Aorta (tissue), 5 donors: ENCODE measurements around the gene SPANXC. TPM values are rescaled to one million over a fixed set of nuclear protein-coding genes. Genes with fewer than 3 reads are reported as not detected.
"Not testable (repeated sequence)": the region's sequence is repeated elsewhere in the genome, so short reads cannot be mapped to it uniquely, and the experiment has no call there.

Experiments
- ATAC-seq: fragments of 200-7000 bp; cut with Tn5 transposase; one replicate; pipeline ENCODE4 v1.9.1; 2022; ENCODE audit warnings: moderate library complexity; ENCODE audit not compliant: low FRiP score
- DNase-seq, 2 donors: peaks; one replicate each; pipeline ENCODE4 v3.0.0-alpha.2; 2020
- H3K27ac ChIP-seq, 2 donors: one replicate each; pipeline ENCODE4 v1.5.1; 2013; ENCODE audit warnings: low read length in 2 of 2, mild to moderate bottlenecking in 2 of 2, moderate library complexity in 2 of 2, control low read depth in 1 of 2, inconsistent platforms in 1 of 2, low read depth in 1 of 2
- H3K27me3 ChIP-seq, 2 donors: one replicate each; pipeline ENCODE4 v1.6.1; 2013; ENCODE audit warnings: control low read depth in 1 of 2, low read length in 1 of 2, mild to moderate bottlenecking in 1 of 2, moderate library complexity in 1 of 2; ENCODE audit not compliant: insufficient read depth in 2 of 2, control insufficient read depth in 1 of 2
- H3K36me3 ChIP-seq, 2 donors: one replicate each; pipeline ENCODE4 v1.6.1; 2013; ENCODE audit warnings: control low read depth in 1 of 2, low read length in 1 of 2, mild to moderate bottlenecking in 1 of 2; ENCODE audit not compliant: insufficient read depth in 2 of 2, control insufficient read depth in 1 of 2
- H3K4me1 ChIP-seq, 2 donors: one replicate each; pipeline ENCODE4 v1.6.1; 2013; ENCODE audit warnings: low read length in 2 of 2, control low read depth in 1 of 2, mild to moderate bottlenecking in 1 of 2, moderate library complexity in 1 of 2; ENCODE audit not compliant: insufficient read depth in 2 of 2, control insufficient read depth in 1 of 2
- H3K4me3 ChIP-seq, 2 donors: one replicate each; pipeline ENCODE4 v1.5.1; 2013; ENCODE audit warnings: low read length in 2 of 2, control low read depth in 1 of 2, mild to moderate bottlenecking in 1 of 2
- H3K9me3 ChIP-seq: one replicate; pipeline ENCODE4 v1.6.1; 2013; ENCODE audit warnings: mild to moderate bottlenecking, low read length; ENCODE audit not compliant: control insufficient read depth
- WGBS, 2 donors: extraction: QIAGEN DNeasy Blood & Tissue Kit; methylation state at CpG; one replicate each; pipeline ENCODE4 v1.1.7; 2013; 5-methylcytosine and 5-hydroxymethylcytosine counted together
- intact Hi-C, 2 donors: fragments of 100-400 bp; cut with DNase I; formaldehyde crosslinking; loops; one replicate each; pipeline versions ENCODE4 v1.14.2 to v1.15.0; 2022
- long read RNA-seq, 2 donors: library from polyadenylated mRNA; unstranded; transcript quantifications; one replicate each; pipeline ENCODE4 v2.0.0, GENCODE V29; 2020 to 2021
- polyA plus RNA-seq, 2 donors: library from polyadenylated mRNA; stranded (reverse); fragments of 200-250 nt; gene quantifications; one replicate each; pipeline ENCODE4 v1.2.3, GENCODE V29; 2013
- total RNA-seq, 2 donors: library from RNA; stranded (reverse); fragmentation: NEBNext Ultra II Directional; extraction: Animal tissue kit (Norgen Biotek cat#: 25700); gene quantifications; one replicate each; pipeline ENCODE4 v1.2.1, GENCODE V29; 2021
- donor health status: healthy with polysubstance abuse.
- donor health status: Bipolar disorder and iron deficiency.
- donor health status: DM: no; HTN: no; CAD: no.
- donor health status: DM: no; HTN: no; CAD: no.
- donor health status: DM: yes; HTN: yes; CAD: no.

SPANXC gene, protein sequence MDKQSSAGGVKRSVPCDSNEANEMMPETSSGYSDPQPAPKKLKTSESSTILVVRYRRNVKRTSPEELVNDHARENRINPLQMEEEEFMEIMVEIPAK
- total RNA-seq (not detected), polyA plus RNA-seq (not detected)
- long read RNA-seq, donor 1, result 0 reads
- long read RNA-seq, donor 2, result 0 reads

DNA sequence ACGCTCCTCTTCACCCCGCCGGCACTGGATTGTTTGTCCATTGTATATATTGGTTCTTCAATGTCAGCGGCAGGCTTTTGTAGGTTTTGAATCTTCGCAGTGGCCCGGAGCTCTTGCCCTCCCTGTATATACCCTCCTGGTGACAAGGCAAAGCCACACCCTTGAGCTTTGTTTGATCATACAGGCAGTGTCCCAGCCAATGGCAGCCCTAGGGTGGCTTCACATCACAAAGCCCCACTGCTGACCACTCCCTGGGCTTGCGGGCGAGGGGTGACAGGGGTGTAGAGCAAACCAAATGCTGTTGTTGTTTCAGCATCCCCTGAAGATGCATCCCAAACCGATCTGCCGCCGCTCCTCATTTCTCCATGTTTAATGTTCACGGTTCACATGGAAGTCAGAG, at the start of gene SPANXC:
Gene SPANXC (minus strand): TSS at position 101 of the 400 bp plus-strand sequence. CDS start 60 bp downstream, at position 41.
- WGBS, 2 donors, result 95 to 99% methylated on average over 3 to 7 of the region's 12 CpGs
- H3K4me3 ChIP-seq, ATAC-seq, H3K4me1 ChIP-seq, H3K9me3 ChIP-seq, H3K27me3 ChIP-seq, intact Hi-C loops, H3K36me3 ChIP-seq, H3K27ac ChIP-seq, DNase-seq: not testable (repeated sequence)

- H3K27me3 ChIP-seq, result no peaks in the 10 kb centered on the region
- ATAC-seq (no peak), DNase-seq (no peak)
- intact Hi-C loops, result no loop called here
- H3K4me1 ChIP-seq, result no peaks in the 10 kb centered on the region
- 58 to 70% methylated on average over 2 of the region's 2 CpGs for WGBS, 2 donors
- H3K4me3 ChIP-seq, result no peak overlapping the region
- no peak overlapping the region for H3K27ac ChIP-seq
- no peaks in the 10 kb centered on the region for H3K9me3 ChIP-seq
- no peaks in the 10 kb centered on the region for H3K36me3 ChIP-seq
Observed at GRCh38 chrX:141279476-141279875, 37.2 kb upstream of the SPANXC start.

DNA sequence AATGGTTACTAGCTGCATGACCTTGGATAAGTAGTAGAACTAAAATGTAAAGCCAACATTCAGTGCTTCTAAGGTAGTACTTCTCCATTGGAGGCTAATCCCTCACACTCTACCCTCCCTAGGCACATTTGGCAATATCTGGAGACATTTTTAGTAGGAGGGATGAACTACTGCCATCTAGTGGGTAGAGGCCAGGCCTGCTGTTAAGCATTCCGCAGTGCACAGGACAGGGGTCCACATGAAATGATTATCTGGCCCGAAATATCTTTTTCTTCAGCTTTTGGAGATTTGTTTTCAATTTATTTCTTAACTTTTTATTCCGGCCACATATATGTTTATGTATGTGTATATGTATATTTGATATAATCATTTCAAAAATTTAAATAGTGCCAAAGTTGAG, 36.0 kb upstream of the SPANXC start:
- ATAC-seq (peak; percentile 74), DNase-seq (no peak)
- no peaks in the 10 kb centered on the region for H3K4me1 ChIP-seq
- H3K9me3 ChIP-seq, result no peaks in the 10 kb centered on the region
- no peaks in the 10 kb centered on the region for H3K36me3 ChIP-seq
- H3K4me3 ChIP-seq, result no peak overlapping the region
- 63 to 88% methylated on average over 3 of the region's 3 CpGs for WGBS, 2 donors
- no peak overlapping the region for H3K27ac ChIP-seq
- H3K27me3 ChIP-seq, result no peaks in the 10 kb centered on the region
- intact Hi-C loops, result no loop called here

DNA sequence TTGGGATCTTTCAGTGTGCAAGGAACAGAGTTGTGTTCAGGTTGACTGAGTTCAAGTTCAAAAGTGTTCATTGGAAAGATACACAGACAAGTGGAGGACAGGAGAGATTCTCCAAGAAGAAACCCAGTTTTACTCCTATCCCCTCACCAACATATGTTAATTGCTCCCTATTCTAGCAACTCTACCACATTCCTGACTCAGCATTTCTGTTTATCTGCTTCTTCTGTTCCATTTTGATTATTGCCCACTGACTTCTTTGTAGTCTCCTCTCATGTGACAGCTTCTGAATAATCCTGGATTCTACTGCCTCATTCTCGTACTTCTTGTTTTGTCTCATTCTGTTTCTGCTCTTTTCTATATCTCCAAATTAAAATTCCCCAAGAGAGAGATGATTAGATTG, 15.8 kb upstream of the SPANXC start:
- no peaks in the 10 kb centered on the region for H3K4me1 ChIP-seq
- no peak overlapping the region for H3K27ac ChIP-seq
- no peak overlapping the region for H3K4me3 ChIP-seq
- intact Hi-C loops, result no loop called here
- 82 to 95% methylated on average over 1 of the region's 1 CpG for WGBS, 2 donors
- H3K27me3 ChIP-seq, result no peaks in the 10 kb centered on the region
- no peaks in the 10 kb centered on the region for H3K9me3 ChIP-seq
- DNase-seq, result no peak
- ATAC-seq, result no peak
- no peaks in the 10 kb centered on the region for H3K36me3 ChIP-seq

- H3K4me1 ChIP-seq, result peaks cover 0 to 2% of the 10 kb centered on the region in 2 donors
- 87 to 92% methylated on average over 2 of the region's 2 CpGs for WGBS, 2 donors
- no peaks in the 10 kb centered on the region for H3K36me3 ChIP-seq
- no peaks in the 10 kb centered on the region for H3K27me3 ChIP-seq
- H3K9me3 ChIP-seq, result no peaks in the 10 kb centered on the region
- DNase-seq (no peak), ATAC-seq (no peak)
- no peak overlapping the region for H3K27ac ChIP-seq
- intact Hi-C loops, result no loop called here
- H3K4me3 ChIP-seq, result no peak overlapping the region
Observed at GRCh38 chrX:141221611-141222010, 20.7 kb downstream of the SPANXC start.

- DNase-seq (no peak), ATAC-seq (no peak)
- intact Hi-C loops, result no loop called here
- no peaks in the 10 kb centered on the region for H3K27me3 ChIP-seq
- H3K36me3 ChIP-seq, result no peaks in the 10 kb centered on the region
- peaks cover 0 to 2% of the 10 kb centered on the region in 2 donors for H3K4me1 ChIP-seq
- no peaks in the 10 kb centered on the region for H3K9me3 ChIP-seq
- 52 to 59% methylated on average over 3 of the region's 3 CpGs for WGBS, 2 donors
- no peak overlapping the region for H3K27ac ChIP-seq
- H3K4me3 ChIP-seq, result no peak overlapping the region
Observed at GRCh38 chrX:141220342-141221008, 21.8 kb downstream of the SPANXC start.

- ATAC-seq, result no peak
- DNase-seq, result no peak
- Histone ChIP-seq H3K4me1 (no peaks in the 10 kb centered on the region), H3K36me3 (no peaks in the 10 kb centered on the region), H3K27ac (no peak overlapping the region), H3K9me3 (no peaks in the 10 kb centered on the region), H3K4me3 (no peak overlapping the region), H3K27me3 (no peaks in the 10 kb centered on the region)
- intact Hi-C loops, result no loop called here
- WGBS, 2 donors, result 70 to 100% methylated on average over 1 of the region's 1 CpG
Observed at GRCh38 chrX:141214196-141214595, 28.1 kb downstream of the SPANXC start.

GRCh38 chrX:141201962-141202361, 40.4 kb downstream of the SPANXC start:
- 88 to 98% methylated on average over 3 of the region's 3 CpGs for WGBS, 2 donors
- no peaks in the 10 kb centered on the region for H3K27me3 ChIP-seq
- H3K9me3 ChIP-seq, result no peaks in the 10 kb centered on the region
- ATAC-seq (no peak), DNase-seq (no peak)
- no peaks in the 10 kb centered on the region for H3K4me1 ChIP-seq
- intact Hi-C loops, result no loop called here
- no peak overlapping the region for H3K4me3 ChIP-seq
- no peaks in the 10 kb centered on the region for H3K36me3 ChIP-seq
- no peak overlapping the region for H3K27ac ChIP-seq
